GM21737 (cell line): Measurements from ENCODE around the gene NR5A1.

Source experiments
- ATAC-seq: cut with Tn5 transposase; IDR thresholded peaks from one replicate; pipeline ENCODE4 v1.9.1; 2021; ENCODE audit warnings: mild to moderate bottlenecking, moderate library complexity; ENCODE audit not compliant: unreplicated experiment

Gene NR5A1

GRCh38 chr9:124444166-124444565, 63.0 kb downstream of the NR5A1 start:
- ATAC-seq = no peak

DNA sequence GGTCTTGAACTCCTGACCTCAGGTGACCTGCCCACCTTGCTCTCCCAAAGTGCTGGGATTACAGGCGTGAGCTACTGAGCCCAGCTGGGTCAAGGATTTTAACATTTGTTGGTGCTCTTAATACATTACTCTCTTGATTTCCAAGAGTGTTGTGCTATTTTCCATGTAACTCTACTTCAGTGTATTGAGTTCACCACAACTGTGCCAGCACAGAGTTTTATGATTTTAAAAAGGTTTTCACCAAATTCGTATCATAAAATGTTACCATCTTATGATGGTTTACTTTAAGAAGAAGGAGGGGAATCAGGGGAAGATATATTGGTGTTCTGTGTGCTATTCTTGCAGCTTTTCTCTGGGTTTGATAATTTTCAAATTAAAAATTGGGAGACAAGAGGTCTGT, 63.6 kb downstream of the NR5A1 start:
- no peak for ATAC-seq

- ATAC-seq = no peak
Observed at GRCh38 chr9:124442826-124443225, 64.4 kb downstream of the NR5A1 start.

GRCh38 chr9:124442379-124442778, 64.8 kb downstream of the NR5A1 start:
- ATAC-seq = no peak

GRCh38 chr9:124441291-124441690, 65.9 kb downstream of the NR5A1 start:
- no peak for ATAC-seq

GRCh38 chr9:124440786-124441185, 66.4 kb downstream of the NR5A1 start:
- ATAC-seq = no peak

DNA sequence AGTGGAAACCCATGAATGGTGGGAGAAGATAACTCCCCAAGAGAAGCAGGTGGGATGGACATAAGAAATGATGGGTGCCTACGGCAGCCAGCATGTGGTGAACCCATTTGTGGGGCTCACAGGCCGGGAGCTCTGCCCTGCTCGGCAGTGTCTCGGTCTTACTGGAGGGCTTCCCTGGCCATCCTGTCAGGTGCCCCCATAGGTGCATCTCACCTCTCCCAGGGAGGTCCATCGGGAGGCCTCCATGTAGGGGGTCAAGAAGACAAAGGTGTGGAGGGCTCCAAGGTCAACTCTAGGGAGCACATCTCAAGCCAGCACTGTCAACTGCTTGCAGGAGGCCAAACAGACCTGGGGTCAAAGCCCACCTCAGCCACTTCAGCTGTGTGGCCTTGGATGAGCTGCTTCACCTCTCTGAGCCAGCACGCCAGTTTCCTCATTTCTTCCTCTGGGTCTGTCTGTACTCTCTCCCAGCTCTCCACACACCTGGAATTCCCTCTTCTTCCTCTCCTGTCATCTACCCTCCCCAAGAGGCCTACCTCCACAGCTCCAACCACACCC, 67.4 kb downstream of the NR5A1 start:
- ATAC-seq = no peak

DNA sequence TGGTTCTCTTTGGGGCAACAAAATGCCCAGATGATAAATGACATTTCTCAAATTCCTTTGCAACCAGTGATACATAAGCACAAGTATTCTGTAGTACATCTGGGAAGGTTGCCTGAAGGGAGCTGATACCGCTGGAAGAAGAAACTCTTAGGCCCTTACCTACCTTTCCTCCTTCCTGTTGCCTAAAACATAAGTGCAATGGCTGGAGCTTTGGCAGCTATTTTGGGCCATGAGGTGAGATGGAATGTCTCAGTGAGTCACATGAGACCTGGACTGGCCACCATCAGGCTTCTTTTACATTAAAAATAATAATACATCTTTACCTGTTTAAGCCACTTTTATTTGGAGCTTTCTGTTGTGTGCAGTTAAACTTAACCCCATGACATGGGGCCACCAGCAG, 68.1 kb downstream of the NR5A1 start:
- ATAC-seq = no peak

DNA sequence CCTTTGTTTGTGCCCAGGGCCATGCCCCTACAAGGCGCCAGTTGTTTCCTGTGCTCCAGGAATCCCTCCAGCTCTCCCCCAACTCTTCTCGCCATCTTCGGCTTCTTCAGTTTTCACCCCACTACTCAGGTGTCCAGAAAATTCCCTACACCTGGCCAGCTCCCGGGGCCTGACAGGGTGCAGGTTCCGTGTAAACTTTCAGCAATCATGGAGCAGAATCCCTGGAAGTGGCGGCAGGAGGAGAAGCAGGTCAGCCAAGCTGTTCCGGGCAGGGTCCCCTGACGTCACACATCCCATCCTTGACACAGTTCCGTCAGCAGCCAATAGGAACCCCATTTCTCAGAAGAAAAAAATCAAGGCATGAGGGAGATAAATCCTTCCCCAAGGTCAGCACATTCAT, 69.1 kb downstream of the NR5A1 start:
- no peak for ATAC-seq

DNA sequence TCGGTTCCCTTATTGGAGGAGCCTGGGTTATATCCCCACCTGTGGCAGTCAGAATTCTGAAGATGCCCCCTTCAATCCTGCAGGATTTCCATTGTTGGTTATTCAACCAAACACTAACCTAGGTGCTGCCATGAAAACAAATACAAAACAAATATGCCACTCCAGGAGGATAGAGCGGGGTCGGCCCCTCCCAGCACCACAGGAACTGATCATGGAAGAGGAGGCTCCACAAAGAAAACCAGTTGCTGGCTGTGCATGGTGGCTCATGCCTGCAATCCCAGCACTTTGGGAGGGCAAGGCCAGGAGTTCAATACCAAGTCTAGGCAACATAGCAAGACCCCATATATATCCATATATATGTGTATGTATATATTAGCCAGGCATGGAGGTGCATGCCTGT, 70.1 kb downstream of the NR5A1 start:
- ATAC-seq = no peak

- ATAC-seq = no peak
Observed at GRCh38 chr9:124436320-124436719, 70.9 kb downstream of the NR5A1 start.
